ENCODE measurements around the gene SORCS1.

Gene SORCS1

GRCh38 chr10:106992055-106992454 is 172.5 kb downstream of the SORCS1 start:
- DNase-seq (ENCODE audit: low read depth in 2 of 2): no peak

DNA sequence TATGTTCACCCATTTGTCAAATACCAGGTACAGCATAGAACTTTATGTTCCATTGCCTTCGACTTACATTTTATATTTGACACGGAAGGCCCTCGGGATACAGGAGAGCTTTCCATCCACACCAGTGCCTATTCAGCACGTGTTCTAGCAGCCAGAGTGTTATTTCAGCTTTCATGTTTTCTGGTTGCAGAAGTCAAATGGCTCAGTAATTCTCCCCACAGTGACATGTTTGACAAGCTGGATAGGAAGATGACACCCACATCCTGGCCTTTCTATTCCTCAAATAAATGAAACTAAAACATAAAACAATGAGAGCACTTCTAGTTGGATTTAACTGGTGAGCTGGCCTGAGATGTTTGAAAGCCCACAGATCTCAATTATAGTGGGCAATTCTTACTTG is 173.4 kb downstream of the SORCS1 start:
- no peak for DNase-seq (ENCODE audit: low read depth in 2 of 2)

DNA sequence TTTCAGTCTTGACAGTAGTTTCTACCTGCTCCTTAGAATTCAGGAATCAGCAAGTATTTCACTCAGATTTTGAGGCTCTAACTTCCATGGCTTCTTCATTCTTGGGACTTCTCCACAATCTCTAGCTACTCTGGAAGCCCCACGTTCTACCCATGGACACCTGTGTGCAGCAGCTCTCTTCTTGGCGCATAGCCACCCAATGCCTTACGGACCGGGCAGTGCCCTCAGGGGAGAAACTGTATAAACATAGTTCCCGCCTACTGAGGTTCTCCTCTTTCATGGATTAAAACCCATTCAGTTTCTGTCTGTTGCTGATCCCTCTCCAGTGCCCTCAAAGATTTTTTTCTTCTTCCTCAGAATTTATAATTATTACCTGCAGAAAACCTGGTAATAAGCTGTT is 177.1 kb downstream of the SORCS1 start:
- no peak for DNase-seq (ENCODE audit: low read depth in 2 of 2)

DNA sequence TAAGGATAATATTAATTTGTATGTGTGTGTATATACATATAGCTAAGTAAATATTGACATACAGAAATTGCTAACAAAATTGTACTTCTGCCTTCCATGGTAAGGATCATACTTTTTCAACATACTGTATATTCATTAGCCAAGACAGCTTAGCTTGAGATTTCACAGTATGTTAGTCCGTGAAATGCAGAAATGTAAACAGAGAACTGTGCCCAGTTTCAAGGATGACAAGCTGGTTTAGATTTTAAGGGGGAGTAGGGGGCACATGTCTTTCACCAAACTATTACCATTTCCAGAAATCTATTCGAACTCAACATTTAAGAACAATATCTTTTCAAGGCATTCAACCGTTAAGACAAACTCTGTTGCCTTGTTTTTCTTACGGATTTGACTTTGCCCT is 182.2 kb downstream of the SORCS1 start:
- no peak for DNase-seq (ENCODE audit: low read depth in 2 of 2)

DNA sequence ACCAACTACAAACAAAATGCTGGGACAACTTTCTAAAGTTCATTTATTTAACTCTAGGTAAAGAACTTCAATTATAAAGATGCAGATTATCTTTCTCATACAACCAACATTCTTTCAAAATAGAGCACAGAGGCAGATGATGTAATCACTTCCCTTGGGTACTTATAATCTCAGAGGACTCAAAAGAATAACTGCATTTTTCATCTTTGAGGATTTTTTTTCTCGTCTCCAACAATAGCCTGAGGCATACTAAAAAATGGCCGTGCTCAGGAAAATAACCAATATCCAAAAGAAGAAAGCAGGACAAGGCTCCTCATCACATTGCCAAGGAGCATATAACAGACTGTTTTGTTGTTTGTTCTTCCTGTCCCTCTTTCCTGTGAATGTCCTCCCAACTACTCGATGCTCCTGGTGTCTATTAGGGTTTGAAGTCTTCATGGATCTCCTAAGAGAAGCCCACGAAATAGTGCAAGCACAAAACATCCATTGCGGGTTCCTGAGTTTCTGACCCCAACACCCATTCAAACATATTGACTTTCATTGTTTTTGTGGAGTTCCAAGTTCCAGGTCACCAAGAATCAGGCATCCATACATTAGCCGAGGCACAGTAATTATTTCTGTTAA is 182.9 kb downstream of the SORCS1 start:
- no peak for DNase-seq (ENCODE audit: low read depth in 2 of 2)

DNA sequence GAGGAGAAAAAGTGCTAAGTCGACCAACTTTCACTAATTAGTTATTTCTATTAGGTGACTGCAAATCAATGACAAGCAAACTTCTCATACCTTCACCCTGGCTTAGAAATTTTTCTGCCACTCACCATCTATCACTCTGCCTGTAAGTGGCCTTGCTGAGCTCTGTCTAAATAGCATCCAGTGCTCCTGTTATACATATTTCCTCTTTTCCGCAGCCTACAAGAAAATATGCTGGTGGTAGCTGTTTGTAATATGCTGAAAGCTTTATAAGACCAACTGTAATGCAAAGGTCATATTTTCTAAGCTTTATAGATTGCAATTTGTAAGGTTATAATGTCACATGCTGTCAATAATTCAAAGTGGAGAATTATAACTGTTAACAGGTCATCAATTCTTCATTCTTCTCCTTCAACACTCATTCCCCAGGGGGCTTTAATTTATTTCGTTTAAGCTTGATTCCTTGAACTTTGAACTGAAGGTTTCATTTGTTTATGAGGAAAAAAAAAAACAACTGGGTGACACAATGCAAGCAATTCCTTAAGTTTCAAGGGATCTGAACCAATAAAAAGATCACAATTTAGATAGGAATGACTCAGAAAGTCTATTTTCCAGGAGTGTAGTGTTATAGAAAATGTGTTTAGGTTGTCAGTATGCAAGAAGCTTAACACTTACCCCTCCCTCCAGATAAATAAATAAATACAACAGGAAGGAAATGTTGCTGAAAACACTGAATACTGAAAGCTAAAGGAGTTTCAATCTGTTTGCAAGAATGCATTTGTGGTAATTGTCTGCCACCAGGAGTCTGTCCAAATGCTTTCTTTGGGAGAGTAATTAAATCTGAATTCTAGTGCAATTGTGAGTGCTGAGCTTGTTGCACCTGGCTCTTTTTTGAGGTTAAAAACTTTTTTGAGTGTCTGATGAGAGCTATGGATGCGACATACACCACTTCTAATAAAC is 183.7 kb downstream of the SORCS1 start:
- no peak for DNase-seq (ENCODE audit: low read depth in 2 of 2)

DNA sequence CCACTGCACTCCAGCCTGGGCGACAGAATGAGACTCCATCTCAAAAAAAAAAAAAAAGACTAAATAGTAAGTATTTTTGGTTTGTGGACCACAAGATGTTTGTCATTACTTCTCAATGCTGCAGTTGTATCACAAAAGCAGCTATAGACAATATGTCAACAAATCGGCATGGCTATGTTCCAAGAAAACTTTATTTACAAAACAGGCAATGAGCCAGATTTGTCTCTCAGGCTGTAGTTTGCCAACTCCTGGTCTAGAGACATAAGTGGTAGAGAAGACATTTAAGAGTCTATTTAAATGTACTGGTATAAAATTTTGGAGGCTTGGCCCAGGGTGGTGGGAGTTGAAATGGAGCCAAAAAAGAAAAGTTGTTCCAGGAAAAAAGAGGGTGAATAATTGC is 185.8 kb downstream of the SORCS1 start:
- DNase-seq (ENCODE audit: low read depth in 2 of 2): no peak

- DNase-seq (ENCODE audit: low read depth in 2 of 2): no peak
Observed at GRCh38 chr10:106973716-106974115, 190.8 kb downstream of the SORCS1 start.

GRCh38 chr10:106973288-106973687 is 191.2 kb downstream of the SORCS1 start:
- DNase-seq (ENCODE audit: low read depth in 2 of 2): no peak

DNA sequence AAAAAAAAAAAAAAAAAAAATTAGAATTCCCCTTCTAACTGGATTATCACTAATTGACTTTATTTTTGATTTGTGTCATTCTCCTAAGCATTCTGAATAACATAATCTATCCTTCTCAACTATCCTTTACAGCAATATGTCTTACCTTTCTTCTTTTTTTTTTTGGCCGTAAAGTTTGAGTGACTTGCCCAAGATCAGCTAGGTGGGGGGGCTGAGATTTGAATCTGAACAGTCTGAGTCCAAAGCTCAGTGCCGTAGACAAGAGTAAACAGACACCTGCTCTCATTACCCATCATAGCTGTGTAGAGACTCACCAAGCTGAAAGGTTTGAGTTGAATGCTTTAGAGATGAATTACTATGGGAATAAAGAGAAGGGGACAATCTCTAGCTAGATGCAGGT is 192.1 kb downstream of the SORCS1 start:
- no peak for DNase-seq (ENCODE audit: low read depth in 2 of 2)

GRCh38 chr10:106971411-106971831 is 193.1 kb downstream of the SORCS1 start:
- no peak for DNase-seq (ENCODE audit: low read depth in 2 of 2)

DNA sequence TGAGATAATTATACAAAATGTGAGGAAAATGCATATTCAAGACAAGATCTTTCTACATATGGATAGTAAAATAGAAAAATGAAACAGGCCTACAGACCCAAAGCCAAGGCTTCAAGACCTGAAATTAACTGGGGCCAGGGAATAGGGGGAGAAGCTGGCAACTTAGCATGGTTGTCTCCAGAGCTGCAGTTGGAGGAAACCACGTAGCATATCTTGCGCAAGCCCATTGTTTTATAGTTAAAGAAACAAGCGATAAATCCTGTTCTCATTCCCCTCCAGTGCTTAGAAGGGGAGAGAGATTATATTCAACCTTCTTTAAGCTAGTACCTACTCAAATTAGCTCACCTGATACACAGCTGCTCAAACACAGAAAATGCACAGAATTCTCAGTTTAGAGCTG is 197.1 kb downstream of the SORCS1 start:
- no peak for DNase-seq (ENCODE audit: low read depth in 2 of 2)

GRCh38 chr10:106960812-106961211 is 203.7 kb downstream of the SORCS1 start:
- DNase-seq (ENCODE audit: low read depth in 2 of 2): no peak

DNA sequence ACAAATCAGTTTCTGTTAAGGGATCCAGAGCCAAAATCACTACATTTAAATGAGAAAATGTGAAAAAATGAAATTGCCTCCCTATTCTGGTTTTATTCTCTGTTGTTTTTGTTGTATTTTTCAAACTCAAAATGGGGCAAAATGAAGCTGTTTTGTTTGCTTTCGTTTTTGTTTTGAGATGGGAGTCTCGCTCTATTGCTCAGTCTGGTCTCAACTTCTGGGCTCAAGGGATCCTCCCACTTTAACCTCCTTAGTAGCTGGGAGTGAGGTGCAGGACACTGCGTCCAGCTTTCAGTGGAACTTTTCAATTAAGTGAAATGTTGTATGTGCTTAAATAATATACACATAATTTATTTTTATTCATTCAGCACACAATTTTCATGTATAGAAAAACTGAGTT is 205.0 kb downstream of the SORCS1 start:
- no peak for DNase-seq (ENCODE audit: low read depth in 2 of 2)

DNA sequence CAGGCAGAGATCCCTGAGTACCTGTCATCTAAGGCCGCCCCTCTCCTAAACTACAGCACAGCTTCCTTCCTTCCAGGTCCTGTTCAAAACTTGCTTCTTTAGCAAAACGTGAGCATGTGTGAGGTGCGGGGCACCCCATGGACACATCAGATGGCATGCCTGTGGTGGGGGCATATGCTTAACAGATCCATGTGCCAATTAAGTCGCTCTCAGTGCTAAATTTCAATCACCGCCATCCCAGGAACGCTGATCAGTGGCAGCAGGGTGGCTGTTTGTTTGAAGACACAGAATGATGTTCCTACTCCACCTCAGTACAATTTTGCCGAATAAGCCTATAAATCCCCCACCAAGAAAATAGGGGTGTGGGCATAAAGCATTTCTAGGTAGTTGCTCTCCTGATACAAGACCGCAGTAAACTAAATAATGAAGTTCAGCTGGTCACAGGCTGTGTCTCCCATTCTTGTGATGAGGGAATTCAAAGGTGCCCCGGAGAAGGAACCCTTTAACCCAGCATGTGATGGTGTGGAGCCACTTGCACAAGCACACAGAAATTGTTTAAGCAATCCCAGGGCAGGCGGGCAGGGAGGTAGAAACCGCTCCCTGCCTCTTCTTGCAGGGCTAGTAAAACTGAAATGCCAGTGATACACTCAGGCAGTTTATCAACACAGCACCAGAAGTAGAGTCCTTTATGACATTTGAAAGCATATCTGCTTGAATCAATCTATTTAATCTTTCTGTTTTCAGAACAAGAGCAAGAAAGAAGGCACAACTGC is 205.7 kb downstream of the SORCS1 start:
- DNase-seq (ENCODE audit: low read depth in 2 of 2): no peak

GRCh38 chr10:106957823-106958588 is 206.5 kb downstream of the SORCS1 start:
- no peak for DNase-seq (ENCODE audit: low read depth in 2 of 2)

DNA sequence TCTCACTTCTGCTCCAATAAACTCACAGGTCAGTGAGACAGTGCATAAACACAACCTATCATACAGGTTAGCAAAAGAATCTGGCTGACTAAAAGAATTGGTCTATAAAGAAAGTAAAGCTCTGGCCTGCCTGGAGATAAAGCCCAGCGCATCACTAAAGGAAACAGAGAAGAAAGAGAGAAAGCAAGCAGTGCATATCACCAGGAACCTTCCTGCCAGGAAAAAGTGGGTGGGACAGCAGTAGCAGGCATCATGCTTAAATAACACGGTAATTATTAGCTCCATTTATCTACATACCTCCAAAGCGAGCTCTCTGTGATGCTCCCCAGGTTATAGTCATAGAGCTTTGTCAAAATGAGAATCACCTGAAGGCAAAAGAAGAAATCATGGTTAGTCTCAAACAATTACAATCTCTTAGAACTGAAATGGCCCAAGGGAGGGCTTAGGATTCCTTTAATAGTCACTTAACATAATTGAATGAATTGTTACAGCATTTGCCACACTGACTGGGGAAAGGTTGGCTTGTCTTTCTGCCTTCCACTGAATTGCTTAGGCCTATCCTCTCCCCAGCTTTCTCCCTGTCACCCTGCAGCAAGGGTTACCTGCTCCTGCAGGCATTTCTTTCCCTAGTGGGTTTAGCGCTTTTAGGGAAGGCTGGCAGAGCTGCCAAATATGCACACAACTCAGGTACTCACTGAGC is 208.1 kb downstream of the SORCS1 start:
- DNase-seq (ENCODE audit: low read depth in 2 of 2): no peak

DNA sequence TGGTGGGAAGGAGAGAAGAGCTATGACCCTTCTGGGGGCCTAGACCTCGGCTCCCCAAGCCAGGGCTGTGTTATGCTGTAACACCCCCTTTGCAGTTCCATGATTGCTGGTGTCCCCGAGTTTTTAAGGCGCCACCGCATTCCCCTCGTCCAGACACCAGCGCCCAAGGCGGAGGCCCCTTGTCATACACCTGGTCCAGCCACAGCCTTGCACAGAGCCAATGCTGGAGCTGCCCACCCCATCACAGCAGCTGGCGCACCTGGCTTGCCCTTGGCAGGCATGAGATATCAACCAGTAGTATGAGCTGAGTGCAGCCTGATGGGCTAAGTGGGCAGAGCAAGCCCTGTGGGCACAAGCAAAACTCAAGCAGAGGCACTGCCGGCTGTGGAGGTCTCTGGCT is 209.4 kb downstream of the SORCS1 start:
- no peak for DNase-seq (ENCODE audit: low read depth in 2 of 2)

GRCh38 chr10:106952033-106952432 is 212.5 kb downstream of the SORCS1 start:
- no peak for DNase-seq (ENCODE audit: low read depth in 2 of 2)

DNA sequence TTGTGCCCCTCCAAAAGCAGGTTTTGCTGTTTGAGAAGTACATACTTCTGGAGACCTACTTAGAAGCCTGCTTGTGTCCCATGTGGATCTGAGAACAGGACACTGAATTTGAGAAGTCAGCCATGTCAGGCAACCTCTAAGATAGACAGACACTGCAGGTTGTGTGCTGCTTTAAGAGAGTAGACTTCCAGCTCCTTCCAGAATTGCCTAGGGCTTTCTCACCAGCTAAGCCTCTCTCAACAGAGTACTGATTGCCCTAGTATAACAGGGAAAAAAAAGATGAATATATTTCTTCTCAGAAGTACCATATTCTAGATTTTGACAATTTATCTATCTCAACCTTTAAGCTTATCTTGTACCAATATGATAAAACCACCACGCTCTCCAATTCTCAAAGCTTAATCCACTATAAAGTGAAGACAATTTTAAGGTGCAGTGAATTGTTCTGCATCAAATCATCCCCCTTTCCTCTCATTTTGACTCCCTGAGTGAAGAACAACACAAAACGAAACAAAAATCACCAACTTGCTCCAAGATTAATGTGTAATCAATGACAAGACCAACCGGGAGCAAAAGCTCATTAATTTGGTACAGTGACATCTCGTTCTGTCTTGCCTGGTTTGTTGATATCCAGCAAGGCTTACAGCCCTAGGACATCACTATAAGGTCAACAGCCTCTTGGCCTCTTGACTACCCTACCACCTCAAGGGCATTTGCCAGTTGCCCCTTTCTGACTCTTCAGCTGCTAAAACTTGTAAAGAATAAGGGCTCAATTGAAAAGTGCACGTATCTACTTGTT is 214.6 kb downstream of the SORCS1 start:
- DNase-seq (ENCODE audit: low read depth in 2 of 2): no peak
